C4-2B (cell line): ENCODE data around the gene CAMK4.
"Not testable (repeated sequence)": the region's sequence is repeated elsewhere in the genome, so short reads cannot be mapped to it uniquely, and the experiment has no call there.

Experiments used
- H3K27ac ChIP-seq: fragments of 450-650 bp; 2 replicates; pipeline ENCODE4 v1.5.1; 2017
- CTCF ChIP-seq: fragments of 450-650 bp; conservative IDR thresholded peaks from 2 replicates; pipeline ENCODE4 v1.5.1; 2017; ENCODE audit warnings: mild to moderate bottlenecking
- ZFX ChIP-seq: fragments of 450-650 bp; IDR thresholded peaks from 2 replicates; pipeline ENCODE4 v1.6.1; 2017

The CAMK4 gene

GRCh38 chr5:111345731-111346130 lies 121.5 kb downstream of the CAMK4 start:
- no peak overlapping the region for H3K27ac ChIP-seq
- TF ChIP-seq ZFX: no peak

DNA sequence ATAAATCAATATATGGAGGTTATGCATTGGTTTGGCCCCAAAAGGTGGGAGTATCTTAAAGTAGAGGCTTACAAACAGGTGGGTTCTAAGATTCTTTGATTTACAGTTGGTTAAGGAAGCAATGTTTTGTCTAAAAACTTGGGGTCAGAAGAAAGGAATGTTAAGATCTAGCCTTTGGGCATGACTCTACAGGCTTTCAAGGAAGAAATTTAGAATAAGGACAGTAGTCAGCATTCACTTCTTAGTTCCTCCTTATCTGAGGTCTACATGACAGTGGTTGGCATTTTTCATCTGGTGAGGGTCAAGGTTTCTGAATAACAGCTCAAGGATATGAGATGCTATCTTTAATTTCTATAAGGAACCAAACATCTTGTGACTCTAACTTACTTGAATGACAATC lies 122.8 kb downstream of the CAMK4 start:
- TF ChIP-seq ZFX: no peak
- no peak overlapping the region for H3K27ac ChIP-seq

DNA sequence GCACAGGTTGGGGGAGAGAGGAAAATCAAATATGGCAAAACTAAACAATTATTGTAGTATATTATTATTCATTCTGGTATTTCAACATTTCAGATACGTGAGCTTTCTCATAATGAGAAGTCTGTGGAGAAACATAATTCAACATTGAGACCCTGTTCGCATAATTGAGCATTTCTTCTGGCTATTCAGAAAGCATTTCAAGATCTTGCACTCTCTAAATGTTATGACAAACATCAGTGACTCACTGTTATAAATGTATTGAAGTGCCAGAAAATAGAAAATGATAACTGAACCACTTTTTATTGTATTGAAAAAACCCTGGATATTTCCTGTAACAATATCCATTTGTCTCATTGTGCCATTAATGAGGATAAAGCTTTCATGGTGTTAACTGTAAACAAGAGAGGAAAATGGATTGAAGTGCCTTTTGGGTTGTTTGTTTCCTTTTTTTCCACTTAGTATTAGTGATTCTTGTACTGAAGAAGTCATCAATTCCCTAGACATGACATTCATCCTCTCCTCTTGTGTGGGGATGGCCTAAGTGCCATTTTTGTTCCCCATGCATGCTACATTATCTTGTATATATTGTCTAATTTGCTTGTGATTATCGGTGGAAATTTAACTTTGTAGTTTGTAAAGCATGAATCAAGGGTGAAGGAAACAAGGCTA lies 124.6 kb downstream of the CAMK4 start:
- no peak overlapping the region for H3K27ac ChIP-seq
- TF ChIP-seq CTCF: no peak
- TF ChIP-seq ZFX: no peak

- no peak for TF ChIP-seq ZFX
- no peak for TF ChIP-seq CTCF
- no peak overlapping the region for H3K27ac ChIP-seq
Observed at GRCh38 chr5:111349429-111349828, 125.2 kb downstream of the CAMK4 start.

DNA sequence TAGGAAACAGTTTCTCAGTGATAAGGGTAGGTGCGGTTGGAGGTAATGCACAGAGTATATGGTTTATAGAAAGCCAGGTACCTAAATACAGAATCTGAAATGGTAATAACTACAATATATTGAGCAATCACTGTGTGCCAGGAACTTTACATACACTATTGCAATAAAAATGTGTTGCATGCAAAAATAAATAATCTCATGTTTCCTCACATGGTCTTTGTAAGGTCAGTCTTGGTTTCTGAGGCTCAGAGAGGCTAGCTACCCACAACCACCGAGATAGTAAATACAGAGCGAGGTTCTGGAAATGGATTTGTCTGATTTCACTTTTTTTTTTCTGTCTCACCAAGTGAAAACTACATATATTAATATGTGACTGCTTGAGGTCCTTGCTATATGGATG lies 128.9 kb downstream of the CAMK4 start:
- no peak overlapping the region for H3K27ac ChIP-seq
- TF ChIP-seq CTCF (no peak), ZFX (no peak)

DNA sequence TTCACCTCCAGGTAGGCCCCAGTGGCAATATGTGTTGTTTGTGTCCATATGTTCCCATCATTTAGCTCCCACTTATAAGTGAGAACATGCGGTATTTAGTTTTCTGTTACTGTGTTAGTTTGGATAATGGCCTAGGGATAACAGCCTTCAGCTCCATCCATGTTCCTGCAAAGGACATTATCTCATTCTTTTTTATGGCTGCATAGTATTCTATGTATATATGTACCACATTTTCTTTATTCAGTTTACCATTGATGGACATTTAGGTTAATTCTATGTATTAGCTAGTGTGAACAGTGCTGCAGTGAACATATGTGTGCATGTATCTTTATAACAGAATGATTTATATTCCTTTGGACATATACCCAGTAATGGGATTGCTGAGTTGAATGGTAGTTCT lies 134.5 kb downstream of the CAMK4 start:
- not testable (repeated sequence) for H3K27ac ChIP-seq

DNA sequence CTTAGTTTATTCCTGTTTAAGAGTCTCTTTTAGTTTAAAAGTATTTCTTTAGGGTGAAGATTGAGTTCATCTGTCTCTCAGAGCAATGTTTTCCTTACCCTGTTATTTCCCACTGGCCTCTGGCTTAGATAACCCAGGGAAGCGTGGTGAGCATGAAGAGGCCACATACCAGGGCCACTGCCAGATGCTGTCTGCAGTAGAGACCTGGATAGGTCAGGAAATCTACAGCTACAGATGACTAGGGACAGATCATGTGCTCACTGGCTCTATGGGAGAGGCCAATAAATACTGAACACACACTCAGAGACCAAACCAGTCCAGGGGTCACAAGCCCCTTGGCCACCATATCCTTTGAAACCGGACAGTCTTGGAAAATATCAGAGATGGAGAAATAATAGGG lies 136.0 kb downstream of the CAMK4 start:
- no peak overlapping the region for H3K27ac ChIP-seq
- TF ChIP-seq ZFX: no peak
- TF ChIP-seq CTCF: no peak

DNA sequence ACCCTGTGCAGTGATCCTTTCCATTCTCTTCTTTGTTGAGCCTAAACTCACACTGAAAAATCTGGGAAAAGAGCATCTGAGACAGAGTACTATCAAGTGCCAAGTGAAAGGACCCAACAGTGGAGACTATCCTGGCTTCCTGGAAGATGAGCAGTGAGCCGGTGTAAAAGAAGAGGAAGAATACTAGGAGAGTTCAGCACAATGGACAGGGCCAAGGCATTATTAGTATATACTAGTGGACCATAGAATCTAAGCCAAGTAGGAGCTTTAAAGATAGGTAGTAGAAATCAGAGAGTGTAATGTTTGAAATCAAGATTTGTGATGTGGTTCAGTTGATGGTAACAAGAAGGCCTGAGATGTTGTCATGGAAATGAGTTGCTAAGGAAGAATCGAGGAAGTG lies 140.8 kb downstream of the CAMK4 start:
- TF ChIP-seq CTCF (no peak), ZFX (no peak)
- no peak overlapping the region for H3K27ac ChIP-seq

DNA sequence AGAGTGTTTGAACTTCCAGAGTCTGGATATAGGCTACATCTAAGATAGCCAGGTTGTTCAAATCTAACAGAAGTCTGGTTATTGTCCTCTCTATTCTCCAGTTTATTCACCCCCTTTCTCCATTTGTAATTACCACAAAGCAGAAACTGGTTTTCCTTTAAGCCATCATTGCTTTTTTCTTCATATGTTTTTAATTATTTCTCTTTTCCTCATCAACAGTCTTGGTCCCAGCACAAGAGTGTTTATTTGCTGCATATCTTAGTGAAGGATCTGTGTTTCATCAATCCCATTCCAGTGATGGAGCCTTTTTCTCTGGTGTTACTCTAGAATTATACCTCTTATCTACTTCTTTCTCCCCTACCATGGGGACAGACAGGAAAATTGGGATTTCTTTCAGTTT lies 142.2 kb downstream of the CAMK4 start:
- TF ChIP-seq CTCF (no peak), ZFX (no peak)
- no peak overlapping the region for H3K27ac ChIP-seq
